Heart right ventricle (tissue), 16 donors: ENCODE measurements around the gene IL17B. TPM values are rescaled to one million over a fixed set of nuclear protein-coding genes. Genes with fewer than 3 reads are reported as not detected.

Source experiments
- ATAC-seq, 8 donors: fragments of 200-7000 bp; cut with Tn5 transposase; one replicate each; pipeline ENCODE4 v1.9.1; 2020; ENCODE audit warnings: mild to moderate bottlenecking in 8 of 8, moderate library complexity in 8 of 8, moderate number of reproducible peaks in 1 of 8
- DNase-seq, 2 donors: peaks; one replicate each; pipeline ENCODE4 v3.0.0-alpha.2; 2020
- H3K27ac ChIP-seq, 10 donors: fragments of 200-600 bp; sonication (generic) in 2 of 10; one replicate each; pipeline versions ENCODE4 v1.5.0 to v1.8.0; 2020 to 2022; ENCODE audit warnings: mild to moderate bottlenecking in 3 of 10
- H3K27me3 ChIP-seq, 7 donors: fragments of 200-600 bp; one replicate each; pipeline ENCODE4 v1.8.0; 2021 to 2022; ENCODE audit warnings: mild to moderate bottlenecking in 2 of 7
- H3K36me3 ChIP-seq, 9 donors: fragments of 200-600 bp; sonication (generic) in 1 of 9; one replicate each; pipeline versions ENCODE4 v1.5.0 to v1.8.0; 2020 to 2022; ENCODE audit warnings: mild to moderate bottlenecking in 2 of 9
- H3K4me1 ChIP-seq, 9 donors: fragments of 200-600 bp; sonication (generic) in 1 of 9; one replicate each; pipeline versions ENCODE4 v1.5.0 to v1.8.0; 2020 to 2022; ENCODE audit warnings: mild to moderate bottlenecking in 4 of 9
- H3K4me3 ChIP-seq, 10 donors: fragments of 200-600 bp; sonication (generic) in 2 of 10; one replicate each; pipeline versions ENCODE4 v1.5.0 to v1.8.0; 2020 to 2022; ENCODE audit warnings: mild to moderate bottlenecking in 7 of 10, moderate library complexity in 2 of 10
- H3K9me3 ChIP-seq, 11 donors: fragments of 200-600 bp in 10 of 11; sonication (generic) in 2 of 11; one replicate each; pipeline versions ENCODE4 v1.5.0 to v1.8.0; 2013 to 2022; ENCODE audit warnings: mild to moderate bottlenecking in 2 of 11, control low read depth in 1 of 11, moderate library complexity in 1 of 11
- WGBS, 2 donors: extraction: QIAGEN DNeasy Blood & Tissue Kit; methylation state at CpG; one replicate each; pipeline ENCODE4 v1.1.7; 2013; ENCODE audit warnings: inconsistent platforms in 1 of 2; 5-methylcytosine and 5-hydroxymethylcytosine counted together
- intact Hi-C, 10 donors: fragments of 100-400 bp; cut with DNase I; formaldehyde crosslinking; loops; one replicate each; pipeline versions ENCODE4 v1.11.1 to v1.14.2; 2022
- polyA plus RNA-seq, 2 donors: library from polyadenylated mRNA; stranded (reverse); fragments of 200-250 nt; gene quantifications; one replicate each; pipeline ENCODE4 v1.2.3, GENCODE V29; 2013
- total RNA-seq, 10 donors: library from RNA; stranded (reverse); fragmentation: NEBNext Ultra II Directional in 3 of 10; extraction: Animal tissue kit (Norgen Biotek cat#: 25700) in 3 of 10; gene quantifications; one replicate each; pipeline versions ENCODE4 v1.2.1 to v1.2.4, GENCODE V29; 2021 to 2023
- TF ChIP-seq, protein P1 (sequence below), 9 donors: fragments of 200-600 bp; sonication (generic) in 2 of 9; IDR thresholded peaks; one replicate each; pipeline versions ENCODE4 v1.5.0 to v1.8.0; 2021 to 2022; ENCODE audit warnings: antibody characterized with exemption in 9 of 9, mild to moderate bottlenecking in 5 of 9, moderate library complexity in 1 of 9
- donor health status: Arrhythmogenic right ventricular cardiomyopathy.
- donor health status: ischemic (EF 13 %, LVEDD 7.1; RV severe dilation, severe dysfunction).
- donor health status: healthy with polysubstance abuse.
- donor health status: DM: no; HTN: yes; CAD: no.
- donor health status: DM: no; HTN: no; CAD: no.
- donor health status: ischemic (EF 25% LVEDD 6.9; RV normal size, moderate dysfunction).
- donor health status: ischemic (EF 25% LVEDD 5.7; RV mildly dilated, moderate dysfunction).
- donor health status: healthy.
- donor health status: DM: yes; HTN: yes; CAD: no.
- donor health status: Ischemic cardiomyopathy.
- donor health status: ischemic (EF 35%, LVEDD 5.7; RV mildly dilated, moderate dysfunction).
- donor health status: nonischemic (EF 11% LVEDD 7.7; RV severe dilation, severe dysfunction).
- donor health status: DM: yes; HTN: yes; CAD: no.
- donor health status: PGD.
- donor health status: ischemic (EF 29% LVEDD 5.4; RV normal size, mild dysfunction).
- donor health status: nonischemic (EF 23%, LVEDD 6.1; RV moderate dilation, normal function).

Gene IL17B
- total and polyA plus RNA-seq, 12 donors = 0.44 to 0.83 (median 0.57) TPM; not detected in 9

DNA sequence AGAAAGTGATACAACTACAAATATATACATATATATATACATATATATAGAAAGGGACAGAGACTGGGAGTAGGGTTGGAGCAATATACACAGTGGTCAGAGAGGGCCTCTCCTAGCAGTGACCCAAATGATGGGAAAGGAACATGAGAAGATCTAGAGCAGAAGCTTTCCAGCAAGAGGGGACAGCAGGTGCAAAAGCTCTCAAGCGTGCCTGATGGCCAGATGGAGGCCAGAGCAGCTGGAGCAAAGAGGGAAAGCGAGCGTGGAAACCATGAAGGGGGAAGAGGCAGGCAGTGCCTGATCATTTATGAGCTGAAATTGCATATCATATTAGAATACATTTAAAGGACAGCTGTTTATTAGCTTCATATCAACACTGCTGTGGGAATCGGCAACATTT lies 41.4 kb downstream of the IL17B start:
- peaks cover 0 to 8% (median 0%) of the 10 kb centered on the region in 9 donors for H3K4me1 ChIP-seq

DNA sequence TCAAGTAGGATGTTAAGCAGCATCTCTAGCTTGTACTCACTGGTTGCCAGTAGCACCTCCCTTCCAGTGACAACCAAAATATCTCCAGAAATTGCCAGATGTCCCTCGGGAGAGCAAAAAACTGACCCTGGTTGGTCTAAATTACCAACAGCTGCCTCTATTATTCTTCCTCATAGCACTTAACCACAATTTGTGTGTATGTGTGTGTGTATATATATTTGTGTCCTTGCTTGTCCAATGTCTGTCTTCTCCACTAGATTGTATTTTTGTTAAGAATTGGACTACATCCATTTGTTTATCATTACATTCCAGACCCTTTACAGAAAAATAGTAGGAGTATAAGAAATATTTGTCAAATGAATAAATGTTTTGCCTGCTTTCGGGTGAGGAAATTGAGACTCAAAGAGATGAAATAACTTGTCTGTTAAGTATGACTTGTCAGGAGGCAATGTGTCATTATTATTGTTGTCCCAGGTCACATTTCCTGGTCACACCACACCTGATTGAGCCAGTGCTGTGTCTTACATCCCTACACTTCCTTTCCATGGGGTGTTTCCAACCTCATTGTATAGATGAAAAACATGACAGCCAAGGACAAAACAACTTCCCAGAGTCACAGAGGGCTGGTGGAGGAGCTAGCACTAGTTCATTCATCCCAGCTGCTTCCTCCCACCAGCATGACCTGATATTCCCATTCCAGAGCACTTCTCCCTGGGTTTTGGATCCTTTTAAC lies 45.2 kb downstream of the IL17B start:
- H3K36me3 ChIP-seq = peaks cover 0 to 100% (median 73%) of the 10 kb centered on the region in 9 donors
- TF ChIP-seq, protein P1, sequence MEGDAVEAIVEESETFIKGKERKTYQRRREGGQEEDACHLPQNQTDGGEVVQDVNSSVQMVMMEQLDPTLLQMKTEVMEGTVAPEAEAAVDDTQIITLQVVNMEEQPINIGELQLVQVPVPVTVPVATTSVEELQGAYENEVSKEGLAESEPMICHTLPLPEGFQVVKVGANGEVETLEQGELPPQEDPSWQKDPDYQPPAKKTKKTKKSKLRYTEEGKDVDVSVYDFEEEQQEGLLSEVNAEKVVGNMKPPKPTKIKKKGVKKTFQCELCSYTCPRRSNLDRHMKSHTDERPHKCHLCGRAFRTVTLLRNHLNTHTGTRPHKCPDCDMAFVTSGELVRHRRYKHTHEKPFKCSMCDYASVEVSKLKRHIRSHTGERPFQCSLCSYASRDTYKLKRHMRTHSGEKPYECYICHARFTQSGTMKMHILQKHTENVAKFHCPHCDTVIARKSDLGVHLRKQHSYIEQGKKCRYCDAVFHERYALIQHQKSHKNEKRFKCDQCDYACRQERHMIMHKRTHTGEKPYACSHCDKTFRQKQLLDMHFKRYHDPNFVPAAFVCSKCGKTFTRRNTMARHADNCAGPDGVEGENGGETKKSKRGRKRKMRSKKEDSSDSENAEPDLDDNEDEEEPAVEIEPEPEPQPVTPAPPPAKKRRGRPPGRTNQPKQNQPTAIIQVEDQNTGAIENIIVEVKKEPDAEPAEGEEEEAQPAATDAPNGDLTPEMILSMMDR (IDR thresholded peaks at IDR 0.05) = no peak
- H3K4me3 ChIP-seq = no peak overlapping the region
- intact Hi-C loops = no loop called here
- no peaks in the 10 kb centered on the region for H3K27me3 ChIP-seq
- 72 to 76% methylated on average over 2 of the region's 2 CpGs for WGBS, 2 donors
- ATAC-seq (peak in 3 of 8 donors; percentile 30 to 70 (median 35)), DNase-seq (no peak)
- H3K4me1 ChIP-seq = peaks cover 0 to 8% (median 0%) of the 10 kb centered on the region in 9 donors
- H3K9me3 ChIP-seq = no peaks in the 10 kb centered on the region
- peak overlapping the region in 3 of 10 donors; percentile 25 to 26 (median 26) for H3K27ac ChIP-seq

More for the DNA sequence above, 41.4 kb downstream of the IL17B start:
- intact Hi-C loops = no loop called here
- TF ChIP-seq, protein P1 (IDR thresholded peaks at IDR 0.05) = no peak
- DNase-seq (no peak), ATAC-seq (no peak)
- H3K4me3 ChIP-seq = no peak overlapping the region
- H3K27me3 ChIP-seq = no peaks in the 10 kb centered on the region
- WGBS, 2 donors = 93 to 98% methylated on average over 4 of the region's 4 CpGs
- H3K27ac ChIP-seq = no peak overlapping the region
- no peaks in the 10 kb centered on the region for H3K9me3 ChIP-seq
- peaks cover 0 to 100% (median 71%) of the 10 kb centered on the region in 9 donors for H3K36me3 ChIP-seq

DNA sequence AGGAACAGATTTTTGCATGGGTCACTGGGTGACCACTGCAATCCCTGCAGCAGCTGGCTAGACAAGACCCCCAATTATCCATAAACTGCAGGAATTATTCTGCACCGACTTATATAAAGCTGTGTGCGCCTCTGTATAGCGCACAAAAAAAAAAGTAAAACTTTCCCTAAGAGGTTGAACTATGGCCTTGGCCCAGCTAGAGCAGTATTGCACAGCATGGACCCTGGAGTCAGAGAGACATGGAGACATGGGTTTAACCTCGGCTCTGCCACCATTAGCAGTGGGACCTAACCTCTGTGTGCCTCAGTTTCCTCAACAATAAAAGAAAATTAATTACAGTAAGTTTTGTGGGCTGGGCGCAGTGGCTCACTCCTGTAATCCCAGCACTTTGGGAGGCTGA lies 50.9 kb downstream of the IL17B start:
- Histone ChIP-seq H3K27me3 (no peaks in the 10 kb centered on the region), H3K4me1 (peaks cover 0 to 22% (median 6%) of the 10 kb centered on the region in 9 donors), H3K4me3 (no peak overlapping the region), H3K9me3 (no peaks in the 10 kb centered on the region), H3K36me3 (peaks cover 0 to 100% (median 57%) of the 10 kb centered on the region in 9 donors), H3K27ac (no peak overlapping the region)
- WGBS, 2 donors = 94 to 96% methylated on average over 5 of the region's 5 CpGs
- ATAC-seq (no peak), DNase-seq (no peak)
- TF ChIP-seq, protein P1 (IDR thresholded peaks at IDR 0.05) = no peak
- intact Hi-C loops = no loop called here

DNA sequence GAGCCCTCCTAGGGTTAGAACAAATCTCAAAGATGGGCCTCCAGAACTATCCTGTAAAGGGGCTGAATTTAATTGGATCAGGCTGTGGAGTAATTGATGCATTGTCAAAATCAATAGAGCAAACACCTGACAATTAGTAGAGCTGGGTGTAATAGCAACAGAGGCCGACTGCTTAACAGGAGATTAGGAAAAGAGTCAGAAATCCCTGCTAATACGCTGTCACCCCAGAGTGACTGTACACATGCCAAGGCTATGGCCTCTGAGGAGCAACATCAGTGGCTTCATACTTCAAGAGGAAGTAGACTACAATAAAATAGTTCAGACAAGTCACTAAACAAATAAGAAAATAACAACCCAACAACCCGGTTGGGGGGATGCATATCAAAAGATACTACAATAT lies 52.5 kb downstream of the IL17B start:
- Histone ChIP-seq H3K36me3 (peaks cover 0 to 100% (median 50%) of the 10 kb centered on the region in 9 donors), H3K27ac (no peak overlapping the region), H3K9me3 (no peaks in the 10 kb centered on the region), H3K4me1 (peaks cover 0 to 34% (median 20%) of the 10 kb centered on the region in 9 donors), H3K27me3 (no peaks in the 10 kb centered on the region), H3K4me3 (no peak overlapping the region)
- WGBS, 2 donors = 78 to 81% methylated on average over 3 of the region's 3 CpGs
- DNase-seq (no peak), ATAC-seq (no peak)
- intact Hi-C loops = no loop called here
- TF ChIP-seq, protein P1 (IDR thresholded peaks at IDR 0.05) = no peak
